HepG2 (cell line): Measurements from ENCODE around the gene RAB20. TPM values are rescaled to one million over a fixed set of nuclear protein-coding genes. Genes with fewer than 3 reads are reported as not detected.

Experiments
- TOPORS ChIP-seq: sonication (generic); formaldehyde crosslinking; IDR thresholded peaks from 2 replicates; pipeline ENCODE4 v1.8.0; 2023; ENCODE audit warnings: mild to moderate bottlenecking, missing genetic modification reagents
- ZNF260 ChIP-seq: sonication (generic); formaldehyde crosslinking; IDR thresholded peaks from 2 replicates; pipeline ENCODE4 v1.4.0; 2020; ENCODE audit warnings: missing genetic modification reagents, low read depth, mild to moderate bottlenecking, borderline replicate concordance
- polyA plus RNA-seq, 8 experiments: library from polyadenylated mRNA; depleted of rRNA in 3 of 8; stranded (reverse) in 7 of 8; unstranded in 1 of 8; fragments of >200 nt; fragmentation: Illumina TruSeq in 4 of 8; extraction: Trizol in 4 of 8; gene quantifications; 2 replicates each; pipeline versions ENCODE4 v1.2.1 to v1.2.3, GENCODE V29; 2011 to 2016; ENCODE audit warnings: low read depth in 4 of 8, missing spikeins in 1 of 8, mixed read lengths in 1 of 8; ENCODE audit not compliant: insufficient read depth in 1 of 8
- total RNA-seq, 5 experiments: library from RNA; depleted of rRNA; stranded (reverse); fragments of >200 nt; fragmentation: Illumina TruSeq; extraction: Trizol; gene quantifications; 2 replicates each; pipeline ENCODE4 v1.2.3, GENCODE V29; 2016; ENCODE audit warnings: low read depth in 1 of 5
- TF ChIP-seq, protein P1 (sequence below): sonication (generic); formaldehyde crosslinking; IDR thresholded peaks from 2 replicates; pipeline ENCODE4 v1.4.0; 2020; ENCODE audit warnings: missing genetic modification reagents
- TF ChIP-seq, protein P2 (sequence below): sonication (generic); formaldehyde crosslinking; IDR thresholded peaks from 2 replicates; pipeline ENCODE4 v1.5.0; 2020; ENCODE audit warnings: missing genetic modification reagents
- TF ChIP-seq, protein P3 (sequence below): sonication (generic); formaldehyde crosslinking; IDR thresholded peaks from 2 replicates; pipeline ENCODE4 v1.5.0; 2020; ENCODE audit warnings: missing genetic modification reagents

The RAB20 gene
- total and polyA plus RNA-seq, 2 of the 13 experiments (the other 11 are each of a cell fraction or from before 2014, with no cell fraction given), result 15.6 to 30.5 TPM

DNA sequence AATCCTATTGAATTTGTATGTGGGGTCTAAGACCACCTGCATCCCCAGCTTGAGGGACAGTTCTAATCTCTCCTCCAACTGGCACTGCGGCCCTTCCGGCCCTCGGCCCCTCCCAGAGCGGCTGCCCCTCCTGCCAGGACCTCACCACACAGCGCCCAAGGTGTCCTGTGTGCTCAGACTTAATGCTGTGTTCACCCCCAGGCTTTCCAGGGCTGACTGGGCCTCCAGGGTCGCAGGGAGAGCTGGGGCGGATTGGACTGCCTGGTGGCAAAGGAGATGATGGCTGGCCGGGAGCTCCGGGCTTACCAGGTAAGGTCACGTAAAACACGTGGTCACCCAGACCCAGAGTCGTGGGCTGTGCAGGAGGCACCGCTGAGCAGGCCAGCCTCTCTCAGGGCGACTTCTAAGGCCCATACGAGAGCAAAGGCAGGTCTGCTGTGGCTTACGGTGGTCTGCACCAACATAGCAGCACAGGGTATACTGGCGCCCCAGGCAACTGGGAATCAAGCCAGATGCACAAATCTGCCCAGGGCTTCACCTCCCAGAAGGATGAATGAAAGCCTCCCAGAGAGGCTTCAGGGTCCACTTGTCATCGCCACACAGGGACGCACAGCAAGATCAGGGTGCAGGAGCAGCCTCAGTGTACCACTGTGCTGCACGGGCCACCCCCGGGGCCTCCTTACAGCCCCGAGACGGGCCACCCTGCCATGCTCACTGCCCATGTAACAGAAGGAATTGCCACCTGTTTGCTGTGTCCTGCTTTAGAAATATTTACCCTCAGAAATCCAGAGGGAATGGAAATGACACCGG, 69.4 kb downstream of the RAB20 start (continued):
- TF ChIP-seq, protein P1, sequence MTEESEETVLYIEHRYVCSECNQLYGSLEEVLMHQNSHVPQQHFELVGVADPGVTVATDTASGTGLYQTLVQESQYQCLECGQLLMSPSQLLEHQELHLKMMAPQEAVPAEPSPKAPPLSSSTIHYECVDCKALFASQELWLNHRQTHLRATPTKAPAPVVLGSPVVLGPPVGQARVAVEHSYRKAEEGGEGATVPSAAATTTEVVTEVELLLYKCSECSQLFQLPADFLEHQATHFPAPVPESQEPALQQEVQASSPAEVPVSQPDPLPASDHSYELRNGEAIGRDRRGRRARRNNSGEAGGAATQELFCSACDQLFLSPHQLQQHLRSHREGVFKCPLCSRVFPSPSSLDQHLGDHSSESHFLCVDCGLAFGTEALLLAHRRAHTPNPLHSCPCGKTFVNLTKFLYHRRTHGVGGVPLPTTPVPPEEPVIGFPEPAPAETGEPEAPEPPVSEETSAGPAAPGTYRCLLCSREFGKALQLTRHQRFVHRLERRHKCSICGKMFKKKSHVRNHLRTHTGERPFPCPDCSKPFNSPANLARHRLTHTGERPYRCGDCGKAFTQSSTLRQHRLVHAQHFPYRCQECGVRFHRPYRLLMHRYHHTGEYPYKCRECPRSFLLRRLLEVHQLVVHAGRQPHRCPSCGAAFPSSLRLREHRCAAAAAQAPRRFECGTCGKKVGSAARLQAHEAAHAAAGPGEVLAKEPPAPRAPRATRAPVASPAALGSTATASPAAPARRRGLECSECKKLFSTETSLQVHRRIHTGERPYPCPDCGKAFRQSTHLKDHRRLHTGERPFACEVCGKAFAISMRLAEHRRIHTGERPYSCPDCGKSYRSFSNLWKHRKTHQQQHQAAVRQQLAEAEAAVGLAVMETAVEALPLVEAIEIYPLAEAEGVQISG (CRISPR knock-in tag), result no peak
- TF ChIP-seq, protein P2, sequence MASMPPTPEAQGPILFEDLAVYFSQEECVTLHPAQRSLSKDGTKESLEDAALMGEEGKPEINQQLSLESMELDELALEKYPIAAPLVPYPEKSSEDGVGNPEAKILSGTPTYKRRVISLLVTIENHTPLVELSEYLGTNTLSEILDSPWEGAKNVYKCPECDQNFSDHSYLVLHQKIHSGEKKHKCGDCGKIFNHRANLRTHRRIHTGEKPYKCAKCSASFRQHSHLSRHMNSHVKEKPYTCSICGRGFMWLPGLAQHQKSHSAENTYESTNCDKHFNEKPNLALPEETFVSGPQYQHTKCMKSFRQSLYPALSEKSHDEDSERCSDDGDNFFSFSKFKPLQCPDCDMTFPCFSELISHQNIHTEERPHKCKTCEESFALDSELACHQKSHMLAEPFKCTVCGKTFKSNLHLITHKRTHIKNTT (CRISPR knock-in tag), result no peak
- TF ChIP-seq ZNF260 (no peak), TOPORS (no peak)
- TF ChIP-seq, protein P3, sequence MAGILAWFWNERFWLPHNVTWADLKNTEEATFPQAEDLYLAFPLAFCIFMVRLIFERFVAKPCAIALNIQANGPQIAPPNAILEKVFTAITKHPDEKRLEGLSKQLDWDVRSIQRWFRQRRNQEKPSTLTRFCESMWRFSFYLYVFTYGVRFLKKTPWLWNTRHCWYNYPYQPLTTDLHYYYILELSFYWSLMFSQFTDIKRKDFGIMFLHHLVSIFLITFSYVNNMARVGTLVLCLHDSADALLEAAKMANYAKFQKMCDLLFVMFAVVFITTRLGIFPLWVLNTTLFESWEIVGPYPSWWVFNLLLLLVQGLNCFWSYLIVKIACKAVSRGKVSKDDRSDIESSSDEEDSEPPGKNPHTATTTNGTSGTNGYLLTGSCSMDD (CRISPR knock-in tag), result no peak
- TF ChIP-seq, all 625 proteins: peak for 0
